NCI-H1694 treated with DMSO at 0.1 percent for 48 hours (cell line): Measurements from ENCODE around the gene TMCO4.

Experiments
- DNase-seq: peaks from one replicate; lab custom pipeline; 2025; lab: John Stamatoyannopoulos, UW

Gene TMCO4

GRCh38 chr1:19775317-19775716, 24.4 kb downstream of the TMCO4 start:
- no peak for DNase-seq

DNA sequence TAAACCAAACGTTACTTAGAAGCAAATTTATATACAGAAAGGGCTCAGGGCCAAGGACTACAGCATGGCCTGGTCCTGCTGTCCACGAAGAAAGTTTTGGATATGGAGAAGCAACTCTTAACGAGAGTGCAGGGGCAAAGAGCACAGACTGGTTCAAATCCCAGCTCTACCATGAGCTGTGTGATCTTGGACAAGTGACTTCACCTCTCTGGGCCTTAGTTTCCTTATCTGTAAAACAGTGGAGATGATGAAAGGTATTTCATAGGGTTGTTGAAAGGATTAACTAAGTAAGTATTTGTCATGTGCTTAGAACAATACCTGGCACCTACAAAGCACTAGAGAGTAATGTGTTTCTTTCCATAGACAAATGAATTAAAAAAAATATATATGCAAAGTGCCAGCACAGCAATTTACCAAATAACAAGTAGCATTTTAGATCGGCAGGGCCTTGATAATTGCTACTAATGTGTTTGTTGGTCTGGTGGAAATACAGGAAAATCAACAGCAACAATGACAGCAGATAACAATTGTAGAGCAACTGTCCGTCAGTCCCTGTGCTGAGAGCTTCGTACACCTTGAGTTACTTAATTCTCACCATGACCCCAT, 25.4 kb downstream of the TMCO4 start:
- DNase-seq, result no peak

DNA sequence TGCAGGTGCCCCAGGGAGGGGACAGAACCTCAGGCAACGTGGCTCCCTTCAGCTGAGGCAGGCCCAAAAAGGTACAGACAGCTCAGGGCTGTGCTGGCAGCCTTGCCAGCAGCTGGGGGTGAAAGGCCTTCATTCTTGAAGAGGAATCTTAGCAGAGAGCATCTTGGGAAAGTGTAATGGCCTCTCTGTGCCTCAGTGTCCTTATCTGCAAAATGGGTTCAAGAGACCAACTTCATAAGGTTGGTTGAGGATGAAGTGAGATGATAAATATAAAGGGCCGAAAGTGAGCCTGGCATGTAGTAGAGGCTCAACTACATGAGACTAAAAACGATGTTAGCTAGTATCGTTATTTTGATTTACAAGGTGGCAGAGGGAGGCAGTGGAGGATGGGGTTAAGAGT, 26.2 kb downstream of the TMCO4 start:
- no peak for DNase-seq

DNA sequence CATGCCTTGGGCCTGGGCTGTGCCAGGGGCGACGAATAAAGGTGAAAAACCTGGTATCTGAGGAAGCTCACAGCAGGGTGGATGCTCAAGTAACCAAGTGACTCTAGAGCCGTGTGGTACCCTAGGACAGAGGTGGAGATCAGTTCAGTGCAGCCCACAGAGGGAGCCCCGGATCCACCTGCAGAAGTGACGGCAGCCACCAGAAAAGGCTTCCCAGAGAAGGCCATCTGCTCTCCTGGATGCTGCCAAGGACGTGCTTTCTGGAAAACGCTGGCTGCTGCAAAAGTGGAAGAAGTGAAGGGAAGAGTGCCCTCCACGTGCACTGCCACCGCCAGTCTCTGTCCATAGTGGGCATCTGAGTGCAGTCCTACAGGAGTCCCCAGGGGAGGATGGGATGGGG, 27.7 kb downstream of the TMCO4 start:
- peak; percentile 69 for DNase-seq

DNA sequence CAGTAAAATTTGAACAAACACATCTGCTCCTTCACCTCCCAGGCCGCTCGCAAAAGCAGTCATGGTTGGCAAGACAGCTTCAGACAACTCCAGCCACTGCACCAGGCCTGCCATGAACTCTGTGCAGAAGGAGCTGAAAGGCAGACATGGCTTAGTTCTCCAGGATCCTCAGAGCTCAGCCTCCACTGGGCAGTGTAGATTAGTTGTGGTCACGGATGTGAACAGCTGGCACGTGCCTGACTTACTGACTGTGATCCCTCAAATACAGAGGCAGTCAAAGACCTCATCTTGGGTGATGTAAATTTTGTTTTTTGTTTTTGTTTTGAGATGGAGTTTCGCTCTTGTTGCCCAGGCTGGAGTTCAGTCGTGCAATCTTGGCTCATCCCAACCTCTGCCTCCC, 28.4 kb downstream of the TMCO4 start:
- DNase-seq, result no peak

DNA sequence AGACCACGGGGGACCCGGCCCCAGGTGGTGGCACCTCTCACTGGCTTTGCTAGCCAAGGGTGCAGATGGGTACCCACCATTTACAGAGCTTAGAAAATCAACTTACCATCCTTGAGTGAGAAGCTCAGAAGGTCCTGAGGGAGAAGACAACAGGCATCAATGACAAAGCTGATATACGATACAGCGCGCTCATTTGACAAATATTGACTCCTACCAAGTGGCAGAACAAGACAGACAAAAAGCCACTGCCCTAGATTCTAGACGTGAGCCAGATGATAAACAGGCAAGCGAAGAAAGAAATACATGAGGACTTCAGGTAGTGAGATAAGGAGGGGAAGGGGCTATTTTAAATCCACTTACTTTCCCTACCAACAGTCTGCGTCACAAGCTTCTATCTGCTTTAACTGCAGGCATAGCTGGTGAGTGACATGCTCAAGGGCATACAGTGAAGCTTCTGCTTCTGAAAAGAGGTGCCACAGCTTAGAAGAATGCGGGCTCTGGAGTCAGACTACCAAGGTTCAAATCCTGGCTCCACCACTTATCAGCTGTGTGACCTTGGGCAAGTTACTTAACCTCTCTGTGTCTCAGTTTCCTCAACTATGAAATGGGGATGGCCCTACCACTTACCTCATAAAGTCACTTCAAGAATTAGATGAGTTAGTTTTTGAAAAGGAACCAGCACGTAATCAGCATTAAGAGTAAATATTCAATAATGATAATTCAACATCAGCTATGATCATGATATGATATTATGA, 29.1 kb downstream of the TMCO4 start:
- no peak for DNase-seq

- DNase-seq, result no peak
Measured at GRCh38 chr1:19769211-19769932, 30.3 kb downstream of the TMCO4 start.

- DNase-seq, result no peak
Measured at GRCh38 chr1:19768353-19769210, 31.1 kb downstream of the TMCO4 start.

DNA sequence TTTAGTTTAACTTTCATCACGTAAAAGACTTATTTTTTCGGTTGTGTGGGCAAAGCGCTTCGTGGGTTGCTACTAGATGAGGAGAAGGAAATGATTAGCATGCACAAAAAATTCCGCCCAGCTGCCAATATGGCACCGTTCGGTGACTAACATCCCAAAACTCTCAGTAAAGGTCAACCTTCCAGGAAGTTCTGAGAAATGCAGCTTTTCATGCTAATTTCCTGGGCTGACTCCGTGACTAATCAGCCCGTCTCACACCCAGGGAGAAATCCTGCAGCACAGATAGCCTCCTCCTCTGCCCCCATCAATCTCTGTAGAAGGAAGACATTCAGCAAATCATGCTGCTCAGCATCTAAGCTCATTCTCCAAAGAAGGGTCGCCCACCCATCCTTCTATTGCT, 34.1 kb downstream of the TMCO4 start:
- no peak for DNase-seq

- DNase-seq, result no peak
Measured at GRCh38 chr1:19764848-19765247, 34.9 kb downstream of the TMCO4 start.

DNA sequence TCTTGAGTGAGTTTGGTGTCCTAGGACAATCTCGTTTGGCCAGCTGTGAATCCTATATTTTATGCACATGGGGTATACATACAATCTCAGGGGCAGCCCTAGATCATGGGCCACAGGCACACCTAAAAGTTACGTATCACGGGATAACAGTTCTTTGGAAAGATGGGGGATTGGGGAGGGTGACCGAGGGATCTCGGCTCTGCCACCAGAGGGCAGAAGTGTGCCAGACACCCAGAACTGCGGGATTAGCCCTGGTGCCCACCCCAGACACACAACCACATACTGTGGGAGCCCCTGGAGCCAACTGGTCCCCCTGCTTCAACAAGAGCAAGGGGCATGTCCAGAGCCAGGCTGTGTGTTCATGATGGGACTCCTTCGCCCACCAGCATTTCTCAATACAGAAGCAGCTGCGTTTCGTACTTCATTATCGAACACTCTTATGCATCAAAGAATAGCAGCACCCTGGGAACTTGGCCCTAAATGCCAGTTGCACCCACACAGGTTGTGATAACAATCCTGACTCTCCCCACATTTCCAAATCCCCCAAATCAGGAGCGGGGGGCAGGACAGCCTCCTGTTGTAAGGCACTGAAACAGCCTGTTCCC, 37.4 kb downstream of the TMCO4 start:
- peak; percentile 22 for DNase-seq

GRCh38 chr1:19759740-19760089, 40.0 kb downstream of the TMCO4 start:
- DNase-seq, result no peak

- DNase-seq, result no peak
Measured at GRCh38 chr1:19758227-19758830, 41.4 kb downstream of the TMCO4 start.

- no peak for DNase-seq
Measured at GRCh38 chr1:19757641-19758040, 42.1 kb downstream of the TMCO4 start.

DNA sequence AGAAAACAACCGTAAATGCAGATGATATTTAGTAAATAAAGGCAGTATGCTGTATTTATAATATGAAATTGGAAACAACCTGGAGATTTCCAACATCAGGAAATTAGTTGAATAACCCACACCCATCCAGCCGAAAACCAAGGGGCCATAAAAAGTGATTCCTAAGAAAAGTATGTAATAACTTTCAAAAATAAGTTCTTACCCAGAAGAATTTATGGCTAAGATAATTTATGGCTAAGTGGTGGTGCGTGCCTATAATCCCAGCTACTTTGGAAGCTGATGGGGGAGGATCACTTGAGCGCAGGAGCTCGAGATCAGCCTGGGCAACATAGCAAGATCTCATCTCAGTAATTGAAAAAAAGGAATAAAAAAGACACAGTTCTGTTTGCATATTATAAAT, 43.2 kb downstream of the TMCO4 start:
- no peak for DNase-seq

GRCh38 chr1:19754482-19754881, 45.2 kb downstream of the TMCO4 start:
- no peak for DNase-seq

DNA sequence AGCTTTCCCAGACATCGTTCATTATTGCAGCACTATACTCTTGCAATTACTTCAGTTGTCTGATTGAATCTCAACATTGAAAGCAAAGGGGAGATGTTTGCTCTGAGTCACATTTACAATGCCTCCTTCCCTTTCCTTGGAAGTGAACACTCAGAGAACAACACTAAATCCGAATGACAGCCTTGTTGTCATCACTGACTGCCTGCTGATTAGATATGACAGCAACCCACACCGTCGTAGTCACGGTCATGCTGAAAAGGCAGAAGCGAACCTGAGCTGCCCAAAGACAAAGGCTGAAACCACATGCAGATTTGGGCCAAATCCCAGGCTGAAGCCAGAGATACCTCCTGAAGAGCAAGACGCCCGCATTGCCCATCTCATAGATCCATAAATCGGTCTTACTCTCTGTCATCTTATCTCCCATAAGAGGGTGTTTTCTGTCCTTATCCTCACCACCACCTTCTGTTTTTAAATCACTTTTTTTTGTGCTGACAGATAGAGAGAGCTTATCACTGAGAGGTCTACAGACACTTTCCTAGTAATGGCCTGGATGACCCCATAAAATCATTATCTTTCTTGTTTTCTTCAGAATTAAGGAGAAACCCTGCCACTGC, 47.5 kb downstream of the TMCO4 start:
- no peak for DNase-seq

GRCh38 chr1:19750882-19751276, 48.8 kb downstream of the TMCO4 start:
- no peak for DNase-seq

GRCh38 chr1:19750101-19750881, 49.4 kb downstream of the TMCO4 start:
- DNase-seq, result no peak

DNA sequence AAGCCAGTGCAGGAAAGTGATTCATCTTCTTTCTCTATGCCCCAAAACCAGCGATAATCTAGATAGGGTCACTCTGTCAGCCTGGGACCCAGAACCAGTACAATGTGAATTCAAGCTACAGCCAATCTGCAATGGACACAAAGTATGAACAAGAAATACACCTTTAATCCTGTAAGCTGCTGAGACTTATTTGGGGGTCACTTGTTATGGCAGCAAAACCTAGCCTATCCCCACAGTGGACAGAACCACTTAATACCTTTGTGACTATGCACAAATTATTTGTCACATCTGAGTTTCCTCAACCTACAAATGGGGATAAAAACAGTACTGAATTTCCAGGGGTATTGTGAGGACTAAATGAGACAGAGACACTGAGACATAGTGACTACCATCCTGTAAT, 50.0 kb downstream of the TMCO4 start:
- no peak for DNase-seq
